Right atrium auricular region (tissue), 2 donors: ENCODE data around the gene SYNDIG1. TPM values are rescaled to one million over a fixed set of nuclear protein-coding genes. Genes with fewer than 3 reads are reported as not detected.

Source experiments
- DNase-seq: peaks from one replicate; pipeline ENCODE4 v3.0.0-alpha.2; 2019; ENCODE audit warnings: low spot score
- H3K27ac ChIP-seq, 2 donors: fragments of 200-600 bp; sonication (generic); 1 replicate in 1 of 2; 2 replicates in 1 of 2; pipeline ENCODE4 v1.5.1; 2016 to 2019
- H3K27me3 ChIP-seq, 2 donors: fragments of 200-600 bp; sonication (generic); one replicate each; pipeline versions ENCODE4 v1.5.1 to v1.6.0; 2017 to 2019
- H3K36me3 ChIP-seq: fragments of 200-600 bp; sonication (generic); one replicate; pipeline ENCODE4 v1.5.1; 2016
- H3K4me1 ChIP-seq, 2 donors: fragments of 200-600 bp; sonication (generic); one replicate each; pipeline versions ENCODE4 v1.5.1 to v1.6.0; 2017 to 2019
- H3K4me3 ChIP-seq, 2 donors: fragments of 200-600 bp; sonication (generic); 1 replicate in 1 of 2; 2 replicates in 1 of 2; pipeline ENCODE4 v1.5.1; 2017 to 2019; ENCODE audit warnings: mild to moderate bottlenecking in 1 of 2, moderate library complexity in 1 of 2
- H3K9me3 ChIP-seq, 2 donors: fragments of 200-600 bp; sonication (generic); one replicate each; pipeline ENCODE4 v1.5.1; 2019
- total RNA-seq, 2 donors: library from RNA; depleted of rRNA; stranded (reverse); fragments of >200 nt; gene quantifications; one replicate each; pipeline ENCODE4 v1.1.0, GENCODE V29; 2016
- TF ChIP-seq, protein P1 (sequence below), 2 donors: fragments of 200-600 bp; sonication (generic); IDR thresholded peaks; one replicate each; pipeline ENCODE4 v1.5.1; 2019; ENCODE audit warnings: antibody characterized with exemption in 2 of 2

The SYNDIG1 gene
- total RNA-seq, 2 donors from 2014 or later, result 21.7 to 38.1 TPM

DNA sequence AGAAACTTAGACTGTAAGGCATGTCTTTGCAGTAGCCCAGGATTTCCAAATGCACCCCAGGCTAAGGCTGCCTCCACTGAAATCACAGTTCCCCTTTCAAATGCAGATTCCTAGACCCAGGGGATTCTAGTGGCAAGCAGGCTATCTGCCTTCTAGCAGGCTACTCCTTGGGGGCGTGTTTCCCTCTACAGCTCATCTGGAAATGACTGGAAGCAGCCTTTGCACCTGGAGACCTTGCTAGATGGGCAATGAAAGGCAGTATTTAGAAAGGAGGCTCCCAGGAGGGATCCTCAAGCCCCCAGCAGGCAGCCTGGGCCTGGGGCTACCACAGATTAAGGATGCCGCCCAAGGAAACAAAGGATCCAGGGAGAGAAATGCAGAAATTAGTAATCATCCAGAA is 26.0 kb upstream of the SYNDIG1 start:
- no peaks in the 10 kb centered on the region for H3K4me1 ChIP-seq
- H3K9me3 ChIP-seq, result no peaks in the 10 kb centered on the region
- TF ChIP-seq, protein P1, sequence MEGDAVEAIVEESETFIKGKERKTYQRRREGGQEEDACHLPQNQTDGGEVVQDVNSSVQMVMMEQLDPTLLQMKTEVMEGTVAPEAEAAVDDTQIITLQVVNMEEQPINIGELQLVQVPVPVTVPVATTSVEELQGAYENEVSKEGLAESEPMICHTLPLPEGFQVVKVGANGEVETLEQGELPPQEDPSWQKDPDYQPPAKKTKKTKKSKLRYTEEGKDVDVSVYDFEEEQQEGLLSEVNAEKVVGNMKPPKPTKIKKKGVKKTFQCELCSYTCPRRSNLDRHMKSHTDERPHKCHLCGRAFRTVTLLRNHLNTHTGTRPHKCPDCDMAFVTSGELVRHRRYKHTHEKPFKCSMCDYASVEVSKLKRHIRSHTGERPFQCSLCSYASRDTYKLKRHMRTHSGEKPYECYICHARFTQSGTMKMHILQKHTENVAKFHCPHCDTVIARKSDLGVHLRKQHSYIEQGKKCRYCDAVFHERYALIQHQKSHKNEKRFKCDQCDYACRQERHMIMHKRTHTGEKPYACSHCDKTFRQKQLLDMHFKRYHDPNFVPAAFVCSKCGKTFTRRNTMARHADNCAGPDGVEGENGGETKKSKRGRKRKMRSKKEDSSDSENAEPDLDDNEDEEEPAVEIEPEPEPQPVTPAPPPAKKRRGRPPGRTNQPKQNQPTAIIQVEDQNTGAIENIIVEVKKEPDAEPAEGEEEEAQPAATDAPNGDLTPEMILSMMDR (IDR thresholded peaks at IDR 0.05), result no peak
- H3K4me3 ChIP-seq, result no peak overlapping the region
- no peaks in the 10 kb centered on the region for H3K27me3 ChIP-seq
- DNase-seq, result peak; percentile 38
- no peak overlapping the region for H3K27ac ChIP-seq
- H3K36me3 ChIP-seq, result no peaks in the 10 kb centered on the region

GRCh38 chr20:24444526-24445190 is 24.8 kb upstream of the SYNDIG1 start:
- no peaks in the 10 kb centered on the region for H3K36me3 ChIP-seq
- DNase-seq, result peak; percentile 47
- H3K27ac ChIP-seq, result no peak overlapping the region
- TF ChIP-seq, protein P1 (IDR thresholded peaks at IDR 0.05), result no peak
- H3K27me3 ChIP-seq, result no peaks in the 10 kb centered on the region
- H3K4me1 ChIP-seq, result no peaks in the 10 kb centered on the region
- no peaks in the 10 kb centered on the region for H3K9me3 ChIP-seq
- H3K4me3 ChIP-seq, result no peak overlapping the region

GRCh38 chr20:24445510-24446170 is 23.8 kb upstream of the SYNDIG1 start:
- TF ChIP-seq, protein P1 (IDR thresholded peaks at IDR 0.05), result no peak

GRCh38 chr20:24446811-24447210 is 22.6 kb upstream of the SYNDIG1 start:
- TF ChIP-seq, protein P1 (IDR thresholded peaks at IDR 0.05), result no peak
- Histone ChIP-seq H3K4me1 (no peaks in the 10 kb centered on the region), H3K36me3 (no peaks in the 10 kb centered on the region), H3K27ac (no peak overlapping the region), H3K9me3 (no peaks in the 10 kb centered on the region), H3K27me3 (no peaks in the 10 kb centered on the region), H3K4me3 (no peak overlapping the region)
- DNase-seq, result peak; percentile 23

More at GRCh38 chr20:24445510-24446170, 23.8 kb upstream of the SYNDIG1 start:
- Histone ChIP-seq H3K36me3 (no peaks in the 10 kb centered on the region), H3K4me1 (no peaks in the 10 kb centered on the region), H3K27ac (no peak overlapping the region), H3K27me3 (no peaks in the 10 kb centered on the region), H3K9me3 (no peaks in the 10 kb centered on the region), H3K4me3 (no peak overlapping the region)
- DNase-seq, result peak; percentile 55

DNA sequence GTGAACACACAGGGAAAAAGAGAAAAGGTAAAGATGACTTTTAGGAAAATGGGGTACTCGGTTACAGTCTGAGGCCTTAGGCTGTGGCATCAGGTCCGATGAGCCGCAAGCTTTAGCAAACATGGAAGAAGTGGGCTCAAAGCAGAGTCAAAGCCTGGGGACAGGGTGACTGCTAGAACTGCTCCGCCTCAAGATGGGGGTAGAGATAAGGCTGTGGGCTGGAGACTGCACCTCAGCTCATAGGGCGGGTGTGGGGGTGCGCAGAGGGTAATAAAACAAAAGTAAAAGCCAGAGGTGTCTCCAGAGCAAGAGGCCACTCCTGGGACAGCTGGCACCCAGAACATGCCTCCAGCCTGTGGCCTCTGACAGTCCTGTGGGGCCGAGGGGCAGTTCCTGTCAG is 21.3 kb upstream of the SYNDIG1 start:
- Histone ChIP-seq H3K4me1 (no peaks in the 10 kb centered on the region), H3K4me3 (no peak overlapping the region), H3K27ac (no peak overlapping the region), H3K27me3 (no peaks in the 10 kb centered on the region), H3K9me3 (no peaks in the 10 kb centered on the region), H3K36me3 (no peaks in the 10 kb centered on the region)
- TF ChIP-seq, protein P1 (IDR thresholded peaks at IDR 0.05), result no peak
- DNase-seq, result peak; percentile 4
